GM18517 (cell line): Measurements from ENCODE around the gene GREM2.

Source experiments
- ATAC-seq: cut with Tn5 transposase; IDR thresholded peaks from one replicate; pipeline ENCODE4 v1.9.1; 2021; ENCODE audit warnings: mild to moderate bottlenecking, moderate library complexity; ENCODE audit not compliant: unreplicated experiment

The GREM2 gene

GRCh38 chr1:240611619-240612480, at the start of gene GREM2:
TSS of gene GREM2 (minus strand) at chr1:240612155. CDS start at chr1:240493475, 118,680 bp downstream.
- peak; percentile 77 for ATAC-seq

- ATAC-seq: no peak
Measured at GRCh38 chr1:240658312-240658960, 46.5 kb upstream of the GREM2 start.

- ATAC-seq: no peak
Measured at GRCh38 chr1:240656531-240656930, 44.6 kb upstream of the GREM2 start.

- ATAC-seq: no peak
Measured at GRCh38 chr1:240652961-240653409, 41.0 kb upstream of the GREM2 start.

- no peak for ATAC-seq
Measured at GRCh38 chr1:240652549-240652948, 40.6 kb upstream of the GREM2 start.

- no peak for ATAC-seq
Measured at GRCh38 chr1:240650877-240651276, 38.9 kb upstream of the GREM2 start.

- no peak for ATAC-seq
Measured at GRCh38 chr1:240649733-240650721, 38.1 kb upstream of the GREM2 start.

GRCh38 chr1:240646571-240647240, 34.8 kb upstream of the GREM2 start:
- no peak for ATAC-seq

- ATAC-seq: no peak
Measured at GRCh38 chr1:240644732-240645131, 32.8 kb upstream of the GREM2 start.

GRCh38 chr1:240635466-240636256, 23.7 kb upstream of the GREM2 start:
- no peak for ATAC-seq

GRCh38 chr1:240630409-240630808, 18.5 kb upstream of the GREM2 start:
- no peak for ATAC-seq

GRCh38 chr1:240621249-240621648, 9.3 kb upstream of the GREM2 start:
- ATAC-seq: no peak

- no peak for ATAC-seq
Measured at GRCh38 chr1:240619906-240620621, 8.1 kb upstream of the GREM2 start.

GRCh38 chr1:240619357-240619756, 7.4 kb upstream of the GREM2 start:
- no peak for ATAC-seq

- no peak for ATAC-seq
Measured at GRCh38 chr1:240618946-240619345, 7.0 kb upstream of the GREM2 start.

GRCh38 chr1:240616018-240616417, 4.1 kb upstream of the GREM2 start:
- no peak for ATAC-seq

- ATAC-seq: no peak
Measured at GRCh38 chr1:240613356-240614142, 1.6 kb upstream of the GREM2 start.

- no peak for ATAC-seq
Measured at GRCh38 chr1:240612811-240613210, 856 bp upstream of the GREM2 start.
